OCI-LY1 (cell line): Measurements from ENCODE around the gene SOST.

Experiments
- CTCF ChIP-seq: fragments of 200-600 bp; sonication (generic), shearing (Covaris generic); IDR thresholded peaks from 2 replicates; pipeline ENCODE4 v1.5.1; 2017; ENCODE audit warnings: mild to moderate bottlenecking, antibody characterized with exemption, low read length, moderate library complexity, mixed read lengths
- EZH2 ChIP-seq: fragments of 200-600 bp; sonication (generic), shearing (Covaris generic); IDR thresholded peaks from 2 replicates; pipeline ENCODE4 v1.8.0; 2017; ENCODE audit warnings: borderline replicate concordance, mixed run types, mild to moderate bottlenecking, antibody characterized with exemption, low read length, moderate library complexity, mixed read lengths

GRCh38 chr17:43774304-43775250, 16.0 kb upstream of the SOST start:
- TF ChIP-seq CTCF: no peak
- no peak for TF ChIP-seq EZH2
